HG02588 (cell line): ENCODE data around the gene PLPP7.
"Not testable (repeated sequence)": the region's sequence is repeated elsewhere in the genome, so short reads cannot be mapped to it uniquely, and the experiment has no call there.

Experiments used
- ATAC-seq: cut with Tn5 transposase; IDR thresholded peaks from one replicate; pipeline ENCODE4 v1.9.1; 2021; ENCODE audit warnings: mild to moderate bottlenecking, moderate library complexity; ENCODE audit not compliant: unreplicated experiment

The PLPP7 gene

DNA sequence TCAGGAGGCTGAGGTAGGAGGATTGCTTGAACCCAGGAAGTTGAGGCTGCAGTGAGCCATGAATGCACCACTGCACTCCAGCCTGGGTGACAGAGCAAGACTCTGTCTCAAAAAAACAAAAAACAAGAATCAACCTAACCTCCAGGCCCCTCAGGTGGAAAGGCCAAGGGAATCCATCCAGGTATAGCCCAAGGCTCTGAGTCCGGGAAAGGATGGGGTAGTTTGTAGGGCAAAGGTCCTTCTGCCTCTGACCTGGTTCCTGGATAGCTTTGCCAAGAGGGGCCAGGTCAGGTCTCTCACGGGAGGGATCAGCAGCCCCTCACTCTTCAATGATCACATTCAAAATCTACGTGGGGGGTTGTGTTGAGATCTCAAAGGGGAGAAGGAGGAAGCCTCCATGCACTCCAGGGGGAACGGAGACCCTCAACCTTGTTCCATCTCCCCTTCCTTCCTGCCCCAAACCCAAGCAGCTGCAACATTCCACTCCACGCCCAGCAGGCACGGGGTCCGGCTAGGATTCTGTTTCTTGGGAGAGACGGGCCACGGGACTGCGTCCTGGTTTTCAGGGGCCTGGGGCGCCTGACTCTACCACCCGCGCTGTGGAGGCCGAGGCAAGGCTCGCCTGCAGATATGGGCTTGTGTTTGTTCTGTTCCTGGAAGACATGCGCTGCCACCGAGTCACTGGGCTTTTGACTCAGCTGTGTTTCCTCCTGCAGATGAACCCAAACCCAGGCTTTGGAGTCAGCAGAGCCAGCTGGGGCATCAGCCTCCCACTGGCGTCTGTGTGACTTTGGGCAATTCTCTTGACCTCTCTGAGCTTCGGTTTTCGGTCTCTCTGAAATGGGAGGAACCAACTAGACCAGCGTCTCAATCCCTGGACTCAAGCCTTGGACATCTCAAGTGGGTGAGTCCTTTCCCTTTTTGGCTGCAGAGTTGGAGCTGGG is 35.5 kb downstream of the PLPP7 start:
- ATAC-seq = no peak

- no peak for ATAC-seq
Observed at GRCh38 chr9:131329241-131329641, 39.7 kb downstream of the PLPP7 start.

- ATAC-seq = no peak
Observed at GRCh38 chr9:131330814-131331600, 41.5 kb downstream of the PLPP7 start.

DNA sequence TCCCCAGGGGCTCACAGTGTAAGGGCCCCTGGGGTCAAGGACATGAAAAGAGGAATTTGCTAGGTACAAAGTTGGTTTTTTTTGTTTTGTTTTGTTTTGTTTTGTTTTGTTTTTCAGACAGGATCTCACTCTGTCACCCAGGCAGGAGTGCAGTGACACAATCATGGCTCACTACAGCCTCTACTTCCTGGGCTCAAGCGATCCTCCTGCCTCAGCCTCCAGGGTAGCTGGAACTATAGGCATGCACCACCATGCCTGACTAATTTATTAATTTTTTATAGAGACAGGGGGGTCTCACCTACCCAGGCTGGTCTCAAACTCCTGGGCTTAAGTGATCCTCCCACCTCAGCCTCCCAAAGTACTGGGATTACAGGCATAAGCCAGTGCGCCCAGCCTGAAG is 42.5 kb downstream of the PLPP7 start:
- not testable (repeated sequence) for ATAC-seq

GRCh38 chr9:131333771-131334628 is 44.5 kb downstream of the PLPP7 start:
- ATAC-seq = no peak

DNA sequence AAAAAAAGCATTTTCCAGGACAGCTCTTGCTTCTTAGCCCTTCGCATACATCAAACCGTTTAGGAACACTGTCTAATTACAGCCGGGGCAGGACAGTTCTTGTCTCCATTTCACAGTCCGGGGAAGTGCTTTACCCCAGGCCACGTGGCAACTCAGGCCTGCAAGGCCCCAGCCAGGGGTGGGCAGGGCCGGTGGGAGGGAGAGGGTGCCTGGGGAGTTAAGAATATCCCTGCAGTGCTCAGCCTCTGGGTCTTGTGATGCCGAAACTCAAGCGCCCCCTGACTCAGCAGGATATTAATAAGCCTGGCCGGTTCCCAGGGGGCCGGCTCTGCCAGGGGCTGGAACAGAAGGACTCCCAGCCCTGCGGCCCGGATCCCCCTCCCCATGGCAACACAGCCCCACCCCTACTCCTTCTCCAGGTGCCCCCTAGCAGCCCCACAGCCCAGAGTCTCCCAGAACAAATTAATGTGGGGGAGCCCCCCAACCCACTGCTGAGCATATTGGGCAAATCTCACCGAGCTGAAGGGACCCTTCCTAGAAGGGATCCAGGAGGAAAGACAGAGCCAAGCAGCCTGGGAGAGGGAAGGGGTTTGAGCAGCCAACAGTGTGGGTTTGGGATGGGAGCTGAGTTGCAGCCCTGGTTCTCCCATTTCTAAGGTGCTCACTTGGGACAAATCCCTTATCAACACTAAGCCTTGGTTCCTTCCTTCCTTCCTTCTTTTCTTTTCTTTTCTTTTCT is 45.3 kb downstream of the PLPP7 start:
- ATAC-seq = no peak

- ATAC-seq = no peak
Observed at GRCh38 chr9:131335368-131335755, 45.8 kb downstream of the PLPP7 start.

DNA sequence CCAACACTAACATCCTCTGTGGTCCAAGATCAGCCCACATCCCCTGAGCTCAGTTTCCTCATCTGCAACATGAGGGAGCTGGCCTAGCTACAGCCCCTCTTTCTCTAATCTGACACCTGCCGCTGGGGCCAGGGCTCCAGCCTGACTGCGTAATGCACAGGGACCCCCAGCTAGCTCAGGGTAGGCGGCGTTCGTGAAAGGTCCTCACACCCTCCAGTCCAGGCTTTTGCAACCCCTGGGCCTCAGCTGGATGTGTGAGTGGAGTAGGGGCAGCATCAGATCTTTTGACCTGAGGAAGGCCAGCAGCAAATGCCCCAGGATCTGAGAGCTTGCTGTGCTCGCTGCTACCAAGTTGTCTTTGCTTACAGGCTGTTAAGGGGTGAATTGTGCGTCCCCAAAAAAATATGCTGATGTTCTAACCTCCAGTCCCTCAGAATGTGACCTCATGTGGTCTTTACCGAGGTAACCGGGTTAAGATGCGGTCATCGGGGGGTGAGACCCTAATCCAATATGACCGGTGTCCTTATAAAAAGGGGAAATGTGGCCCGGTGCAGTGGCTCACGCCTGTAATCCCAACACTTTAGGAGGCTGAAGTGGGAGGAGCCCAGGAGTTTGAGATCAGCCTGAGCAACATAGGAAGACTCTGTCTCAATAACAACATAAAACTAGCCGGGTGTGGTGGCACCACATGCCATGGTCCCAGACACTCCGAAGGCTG is 47.8 kb downstream of the PLPP7 start:
- no peak for ATAC-seq

- not testable (repeated sequence) for ATAC-seq
Observed at GRCh38 chr9:131339212-131339611, 49.7 kb downstream of the PLPP7 start.

GRCh38 chr9:131344931-131345535 is 55.5 kb downstream of the PLPP7 start:
- not testable (repeated sequence) for ATAC-seq

GRCh38 chr9:131346559-131346958 is 57.0 kb downstream of the PLPP7 start:
- ATAC-seq = no peak

DNA sequence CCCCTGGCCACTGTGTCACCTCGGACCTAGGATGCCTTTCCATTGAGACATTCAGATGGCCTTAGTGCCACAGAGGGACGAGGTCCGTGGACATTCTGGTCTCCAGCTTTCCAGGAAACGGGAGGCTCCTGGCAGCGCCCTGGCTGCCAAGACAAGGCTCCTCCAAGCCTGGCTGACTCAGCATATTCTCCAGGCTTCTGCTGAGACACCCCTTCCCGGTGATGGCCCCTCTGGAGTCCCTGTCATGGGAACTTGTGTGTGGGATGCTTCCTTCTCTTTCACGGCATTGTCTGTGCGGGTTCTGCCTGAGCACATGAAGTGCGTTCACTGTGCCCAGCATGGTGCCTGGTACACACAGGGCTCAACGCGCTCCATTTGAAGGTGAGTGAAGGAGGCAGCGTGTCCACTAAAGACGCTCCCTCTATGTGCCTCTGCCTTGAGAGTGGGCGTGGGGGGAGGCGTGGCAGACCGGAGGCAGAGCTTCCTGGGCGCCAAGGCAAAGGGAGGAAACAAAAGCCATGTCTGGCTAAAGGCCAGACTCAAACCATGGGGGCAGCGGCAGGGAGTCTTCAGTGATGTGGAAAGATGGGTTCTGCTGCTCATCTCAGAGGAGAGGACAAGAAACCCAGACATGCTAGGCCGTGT is 58.0 kb downstream of the PLPP7 start:
- ATAC-seq = no peak

DNA sequence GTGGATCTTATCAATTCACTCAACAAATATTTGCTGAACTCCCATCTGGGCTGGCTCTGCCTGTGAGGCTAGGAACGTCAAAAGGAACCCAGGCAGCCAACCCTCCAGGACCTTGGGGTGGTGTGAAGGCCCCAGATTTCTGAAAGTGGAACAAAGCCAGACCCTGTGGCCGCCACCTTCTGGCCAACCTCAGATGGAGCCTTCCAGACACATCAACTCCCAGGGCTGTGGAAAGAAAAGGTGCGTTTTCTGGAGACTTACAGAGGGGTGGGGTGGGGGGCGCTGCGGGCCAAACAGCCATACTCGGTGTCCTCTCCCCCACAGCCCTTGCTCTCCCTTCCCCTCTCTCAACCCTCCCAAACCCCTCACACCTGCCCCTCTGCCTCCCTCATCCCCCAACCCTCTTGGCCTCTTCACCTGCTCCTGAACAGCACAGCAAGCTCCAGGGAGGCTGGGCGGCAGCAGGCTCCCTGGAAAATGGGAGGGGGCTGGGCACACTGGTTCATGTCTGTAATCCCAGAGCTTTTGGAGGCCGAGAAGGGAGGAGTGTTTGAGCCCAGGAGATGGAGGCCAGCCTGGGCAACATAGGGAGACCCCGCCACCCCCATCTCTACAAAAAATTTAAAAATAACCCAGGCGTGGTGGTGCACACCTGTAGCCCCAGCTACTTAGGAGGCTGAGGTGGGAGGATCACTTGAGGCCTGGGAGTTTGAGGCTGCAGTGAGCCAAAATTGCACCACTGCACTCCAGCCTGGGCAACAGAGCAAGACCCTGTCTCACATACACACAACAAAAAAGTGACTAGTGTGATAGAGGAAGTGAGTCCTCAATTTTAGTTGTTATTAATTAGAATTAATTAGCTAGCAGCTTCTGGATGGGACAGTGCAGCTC is 59.4 kb downstream of the PLPP7 start:
- no peak for ATAC-seq

GRCh38 chr9:131349522-131349880 is 60.0 kb downstream of the PLPP7 start:
- ATAC-seq = no peak

GRCh38 chr9:131349881-131350563 is 60.5 kb downstream of the PLPP7 start:
- no peak for ATAC-seq

DNA sequence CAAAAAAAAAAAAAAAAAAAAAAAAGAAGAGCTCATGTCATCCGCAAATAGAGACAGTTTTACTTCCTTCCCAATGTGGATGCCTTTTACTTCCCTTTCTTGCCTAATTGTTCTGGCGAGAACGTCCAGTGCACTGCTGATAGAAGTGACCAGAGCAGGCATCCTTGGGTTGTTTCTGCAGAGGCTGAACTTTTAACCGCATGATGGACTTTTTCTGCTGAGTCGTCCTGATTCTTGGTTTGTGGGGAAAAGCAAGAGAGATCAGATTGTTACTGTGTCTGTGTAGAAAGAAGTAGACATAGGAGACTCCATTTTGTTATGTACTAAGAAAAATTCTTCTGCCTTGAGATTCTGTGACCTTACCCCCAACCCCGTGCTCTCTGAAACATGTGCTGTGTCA is 67.0 kb downstream of the PLPP7 start:
- not testable (repeated sequence) for ATAC-seq

DNA sequence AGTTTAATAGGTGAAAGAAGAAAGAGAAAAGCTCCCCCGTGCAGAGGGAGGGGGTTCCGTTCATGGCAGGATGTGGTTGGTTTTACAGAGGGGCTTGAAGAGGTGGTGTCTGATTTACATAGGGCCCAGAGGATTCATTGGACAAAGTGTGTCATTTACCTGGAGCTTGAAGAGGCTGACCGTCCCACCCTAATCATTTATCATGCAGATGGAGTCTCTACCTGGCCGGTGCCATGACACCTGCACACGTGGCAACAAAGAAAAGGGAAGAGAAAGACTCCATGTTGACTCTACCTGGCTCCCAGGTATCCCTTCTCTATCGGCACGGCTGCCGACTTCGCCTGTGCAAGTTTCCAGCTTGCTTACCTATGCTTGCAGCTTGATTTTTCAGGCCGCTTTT is 69.0 kb downstream of the PLPP7 start:
- ATAC-seq = no peak
